Activated naive CD4-positive, alpha-beta T cell treated with anti-CD3 and anti-CD28 coated beads for 36 hours (primary cell): Measurements from ENCODE around the gene HMGCL. TPM values are rescaled to one million over a fixed set of nuclear protein-coding genes. Genes with fewer than 3 reads are reported as not detected.
"Not testable (repeated sequence)": the region's sequence is repeated elsewhere in the genome, so short reads cannot be mapped to it uniquely, and the experiment has no call there.

Source experiments
- CTCF ChIA-PET: fragments of 350-600 bp; sonication (Branson Sonifier 250); formaldehyde crosslinking; loops from one replicate; lab custom pipeline; 2021; ENCODE audit warnings: antibody characterized with exemption; lab: Charles Lee
- DNase-seq: peaks from one replicate; pipeline ENCODE4 v3.0.0-alpha.2; 2020
- H3K27ac Mint-ChIP-seq: one replicate; pipeline ENCODE4 v1.8.0; 2021; ENCODE audit warnings: mild to moderate bottlenecking, mixed read lengths
- H3K27me3 Mint-ChIP-seq: one replicate; pipeline ENCODE4 v1.8.0; 2021; ENCODE audit warnings: low read depth, mixed read lengths
- H3K36me3 Mint-ChIP-seq: one replicate; pipeline ENCODE4 v1.8.0; 2021; ENCODE audit warnings: low read depth, mixed read lengths
- H3K4me1 Mint-ChIP-seq: one replicate; pipeline ENCODE4 v1.8.0; 2021; ENCODE audit warnings: low read depth, mixed read lengths
- H3K4me3 Mint-ChIP-seq: one replicate; pipeline ENCODE4 v1.8.0; 2021; ENCODE audit warnings: mild to moderate bottlenecking, moderate library complexity, mixed read lengths
- H3K9me3 Mint-ChIP-seq: one replicate; pipeline ENCODE4 v1.8.0; 2021; ENCODE audit warnings: mixed read lengths
- intact Hi-C: fragments of 100-400 bp; cut with micrococcal nuclease; formaldehyde crosslinking; loops from one replicate; pipeline ENCODE4 v1.15.1; 2023
- total RNA-seq, 2 experiments: library from RNA; stranded (reverse); gene quantifications; one replicate each; pipeline ENCODE4 v1.2.3, GENCODE V29; 2021

The HMGCL gene
- total RNA-seq, 2 experiments from 2014 or later, result 31.5 to 34.5 TPM

DNA sequence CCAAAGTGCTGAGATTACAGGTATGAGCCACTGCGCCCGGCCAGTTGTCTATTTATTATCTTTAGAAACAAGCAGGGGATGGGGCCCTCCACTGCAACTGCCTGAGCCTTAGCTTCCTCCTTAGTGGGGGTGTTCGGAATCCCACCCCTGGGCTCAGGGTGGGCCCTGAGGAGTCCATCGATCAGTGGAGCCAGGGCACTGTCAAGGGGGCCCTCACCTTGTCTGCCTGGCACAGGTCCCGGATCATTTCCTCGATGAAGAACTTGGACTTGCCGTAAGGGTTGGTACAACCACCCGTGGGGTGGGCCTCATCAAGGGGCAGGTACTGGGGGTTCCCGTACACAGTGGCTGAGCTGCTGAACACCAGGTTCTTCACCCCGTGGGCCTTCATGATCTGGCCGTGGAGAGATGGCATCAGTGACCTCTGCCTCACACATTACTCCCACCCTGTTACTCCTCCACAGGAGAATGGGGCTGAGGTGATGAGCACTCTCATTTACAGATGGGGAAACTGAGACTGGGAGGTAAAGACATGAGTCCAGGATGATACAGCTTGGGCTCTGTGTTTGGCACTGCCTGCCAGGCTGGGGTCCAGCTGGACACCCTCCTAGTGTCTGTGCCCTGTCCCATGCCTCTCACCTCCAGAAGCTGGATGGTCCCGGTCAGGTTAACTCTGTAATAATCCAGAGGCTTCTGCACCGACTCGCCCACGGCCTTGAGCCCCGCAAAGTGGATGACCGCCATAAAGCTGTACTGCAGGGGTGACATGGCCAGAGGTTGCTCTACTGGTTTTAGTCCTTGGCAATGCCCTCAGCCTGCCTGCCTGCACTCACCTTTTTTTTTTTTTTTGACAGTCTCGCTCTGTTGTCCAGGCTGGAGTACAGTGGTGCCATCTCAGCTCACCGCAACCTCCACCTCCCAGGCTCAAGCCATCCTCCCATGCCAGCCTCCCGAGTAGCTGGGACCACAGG lies 27.5 kb downstream of the HMGCL start:
- H3K36me3 Mint-ChIP-seq, result peaks cover 6% of the 10 kb centered on the region
- H3K9me3 Mint-ChIP-seq, result no peaks in the 10 kb centered on the region
- CTCF ChIA-PET, result interaction anchor here (0.6 to 4.9 kb wide), 3 partner anchors 25 to 119 kb away, joined by 4 to 23 read pairs (median 4); no protein-coding TSS in a partner anchor
- no peak for DNase-seq
- no peak overlapping the region for H3K27ac Mint-ChIP-seq
- intact Hi-C loops, result no loop called here
- no peaks in the 10 kb centered on the region for H3K27me3 Mint-ChIP-seq
- H3K4me3 Mint-ChIP-seq, result no peak overlapping the region
- peaks cover 14% of the 10 kb centered on the region for H3K4me1 Mint-ChIP-seq

DNA sequence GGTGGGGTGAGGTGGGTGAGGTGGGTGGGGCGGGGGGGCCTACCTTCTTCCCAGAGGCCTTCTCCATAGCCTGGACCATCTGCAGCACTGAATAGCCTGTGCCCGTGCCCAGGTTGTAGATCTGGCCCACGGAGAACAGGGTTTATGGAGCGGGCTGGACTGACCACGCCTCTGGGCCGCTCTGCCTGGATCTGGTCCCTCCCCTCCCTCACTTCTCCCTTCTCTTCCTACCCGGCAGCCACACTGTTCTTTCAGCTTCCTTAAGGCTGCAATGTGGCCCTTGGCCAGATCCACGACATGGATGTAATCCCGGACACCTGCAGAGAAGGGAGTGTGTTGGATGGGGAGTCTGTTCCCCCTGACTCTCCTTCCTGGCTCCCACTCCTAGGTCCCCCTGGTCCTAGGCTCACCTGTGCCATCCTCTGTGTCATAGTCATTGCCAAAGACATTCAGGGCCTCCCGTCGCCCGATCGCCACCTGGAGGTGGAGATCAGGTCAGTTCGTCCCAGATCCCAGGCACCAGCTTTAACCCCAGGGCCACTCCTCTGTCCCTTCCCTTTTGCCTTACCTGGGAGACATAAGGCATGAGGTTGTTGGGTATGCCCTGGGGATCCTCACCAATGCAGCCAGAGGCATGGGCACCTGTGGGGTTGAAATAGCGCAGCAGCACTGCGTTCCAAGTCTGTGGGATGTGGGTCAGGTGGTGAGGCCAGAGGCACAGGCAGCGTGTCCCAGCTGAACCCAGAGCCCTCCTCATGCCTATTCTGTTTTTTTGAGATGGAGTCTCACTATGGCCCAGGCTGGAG lies 28.6 kb downstream of the HMGCL start:
- Mint-ChIP-seq H3K9me3 (no peaks in the 10 kb centered on the region), H3K4me3 (no peak overlapping the region), H3K27ac (no peak overlapping the region), H3K36me3 (peaks cover 6% of the 10 kb centered on the region), H3K4me1 (peaks cover 22% of the 10 kb centered on the region), H3K27me3 (no peaks in the 10 kb centered on the region)
- CTCF ChIA-PET, result no interaction called here
- DNase-seq, result no peak
- intact Hi-C loops, result no loop called here

DNA sequence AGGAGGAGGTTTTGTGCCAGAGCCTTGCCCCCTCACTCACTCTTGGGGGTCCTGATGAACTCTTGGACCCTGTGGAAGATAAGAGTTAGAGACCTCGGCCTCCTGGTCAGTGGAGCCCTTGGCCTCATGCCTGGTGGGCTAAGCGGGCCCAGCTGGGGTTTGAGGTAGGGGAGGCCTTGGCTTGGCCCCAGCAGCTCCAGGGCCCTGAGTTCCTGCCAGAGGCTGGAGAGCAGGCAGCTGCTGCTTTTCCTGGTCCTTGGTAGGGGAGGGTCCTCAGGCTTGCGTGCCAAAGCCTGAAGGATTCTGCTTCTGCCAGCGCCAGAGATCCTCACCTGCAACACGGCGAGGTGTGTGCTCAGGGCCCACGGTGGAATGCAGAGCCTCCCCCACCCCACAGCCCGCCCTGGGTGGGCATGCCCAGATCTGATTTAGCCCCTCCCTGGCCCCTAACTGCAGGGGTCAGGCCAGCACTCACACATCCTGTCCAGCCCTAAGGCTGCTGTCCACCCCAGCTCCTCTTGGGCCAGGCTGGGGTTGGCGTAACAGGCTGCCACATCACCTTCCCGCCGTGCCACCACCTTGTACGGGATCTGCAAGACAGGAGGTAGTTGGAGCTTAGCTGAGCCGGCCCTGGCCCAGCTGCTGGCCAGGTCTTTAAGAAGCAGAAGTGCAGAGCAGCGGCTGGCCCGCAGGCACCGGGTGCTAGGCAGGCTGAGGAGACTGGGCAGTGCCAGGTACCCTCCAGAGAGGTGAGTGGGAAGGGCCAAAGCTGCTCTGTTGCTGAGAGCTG lies 29.4 kb downstream of the HMGCL start:
- H3K4me3 Mint-ChIP-seq, result no peak overlapping the region
- no peak for DNase-seq
- CTCF ChIA-PET, result no interaction called here
- intact Hi-C loops, result no loop called here
- no peaks in the 10 kb centered on the region for H3K9me3 Mint-ChIP-seq
- peaks cover 8% of the 10 kb centered on the region for H3K36me3 Mint-ChIP-seq
- no peaks in the 10 kb centered on the region for H3K27me3 Mint-ChIP-seq
- H3K4me1 Mint-ChIP-seq, result peaks cover 24% of the 10 kb centered on the region
- H3K27ac Mint-ChIP-seq, result no peak overlapping the region

DNA sequence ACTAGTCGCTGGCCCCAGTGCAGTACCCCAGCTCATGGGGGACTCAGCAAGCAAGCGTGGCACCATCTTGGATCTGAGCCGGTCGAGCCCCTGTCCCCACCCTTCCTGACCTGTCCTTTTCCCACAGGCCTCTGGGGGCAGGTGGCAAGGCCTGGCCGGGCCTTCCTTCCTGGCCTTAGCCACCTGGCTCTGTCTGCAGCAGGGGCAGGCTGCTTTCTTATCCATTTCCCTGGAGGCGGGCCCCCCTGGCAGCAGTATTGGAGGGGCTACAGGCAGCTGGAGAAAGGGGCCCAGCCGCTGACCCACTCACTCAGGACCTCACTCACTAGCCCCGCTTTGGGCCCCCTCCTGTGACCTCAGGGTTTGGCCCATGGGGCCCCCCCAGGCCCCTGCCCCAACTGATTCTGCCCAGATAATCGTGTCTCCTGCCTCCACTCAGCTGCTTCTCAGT lies 30.5 kb downstream of the HMGCL start:
- H3K36me3 Mint-ChIP-seq, H3K4me3 Mint-ChIP-seq, H3K27me3 Mint-ChIP-seq, H3K9me3 Mint-ChIP-seq, DNase-seq, intact Hi-C loops, CTCF ChIA-PET: not testable (repeated sequence)
- H3K4me1 Mint-ChIP-seq, result peaks cover 31% of the 10 kb centered on the region
- peak overlapping the region; percentile 37 for H3K27ac Mint-ChIP-seq

DNA sequence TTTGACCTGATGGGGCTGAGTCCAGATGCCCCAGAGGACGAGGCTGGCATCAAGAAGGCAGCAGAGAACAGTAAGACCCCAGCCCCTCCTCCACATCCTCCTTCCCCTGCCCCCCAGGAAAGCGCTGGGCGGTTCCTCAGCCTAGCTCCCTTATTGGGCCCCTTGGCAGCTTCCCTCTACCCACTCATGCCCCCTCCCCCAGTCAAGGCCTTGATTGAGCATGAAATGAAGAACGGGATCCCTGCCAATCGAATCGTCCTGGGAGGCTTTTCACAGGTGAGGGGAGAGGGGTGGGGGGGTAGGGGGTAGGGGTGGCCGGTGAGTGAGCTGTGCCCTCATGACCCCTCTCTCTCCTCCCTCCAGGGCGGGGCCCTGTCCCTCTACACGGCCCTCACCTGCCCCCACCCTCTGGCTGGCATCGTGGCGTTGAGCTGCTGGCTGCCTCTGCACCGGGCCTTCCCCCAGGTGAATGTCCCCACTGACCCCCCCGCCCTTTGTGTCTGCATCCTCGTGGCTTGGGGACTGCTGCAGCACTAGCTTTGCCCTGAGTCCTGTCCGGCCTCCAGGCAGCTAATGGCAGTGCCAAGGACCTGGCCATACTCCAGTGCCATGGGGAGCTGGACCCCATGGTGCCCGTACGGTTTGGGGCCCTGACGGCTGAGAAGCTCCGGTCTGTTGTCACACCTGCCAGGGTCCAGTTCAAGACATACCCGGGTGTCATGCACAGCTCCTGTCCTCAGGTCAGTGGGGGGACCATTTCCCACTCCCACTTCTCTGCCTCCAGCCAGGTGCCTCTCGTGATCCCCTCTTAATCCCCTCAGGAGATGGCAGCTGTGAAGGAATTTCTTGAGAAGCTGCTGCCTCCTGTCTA lies 31.1 kb downstream of the HMGCL start:
- peaks cover 25% of the 10 kb centered on the region for H3K4me1 Mint-ChIP-seq
- H3K27me3 Mint-ChIP-seq, result no peaks in the 10 kb centered on the region
- no peak overlapping the region for H3K4me3 Mint-ChIP-seq
- CTCF ChIA-PET, result interaction anchor here (1.0 kb wide), 1 partner anchor 22 kb away, joined by 3 read pairs; no protein-coding TSS in a partner anchor
- peaks cover 11% of the 10 kb centered on the region for H3K36me3 Mint-ChIP-seq
- no peak for DNase-seq
- intact Hi-C loops, result no loop called here
- no peaks in the 10 kb centered on the region for H3K9me3 Mint-ChIP-seq
- H3K27ac Mint-ChIP-seq, result no peak overlapping the region

DNA sequence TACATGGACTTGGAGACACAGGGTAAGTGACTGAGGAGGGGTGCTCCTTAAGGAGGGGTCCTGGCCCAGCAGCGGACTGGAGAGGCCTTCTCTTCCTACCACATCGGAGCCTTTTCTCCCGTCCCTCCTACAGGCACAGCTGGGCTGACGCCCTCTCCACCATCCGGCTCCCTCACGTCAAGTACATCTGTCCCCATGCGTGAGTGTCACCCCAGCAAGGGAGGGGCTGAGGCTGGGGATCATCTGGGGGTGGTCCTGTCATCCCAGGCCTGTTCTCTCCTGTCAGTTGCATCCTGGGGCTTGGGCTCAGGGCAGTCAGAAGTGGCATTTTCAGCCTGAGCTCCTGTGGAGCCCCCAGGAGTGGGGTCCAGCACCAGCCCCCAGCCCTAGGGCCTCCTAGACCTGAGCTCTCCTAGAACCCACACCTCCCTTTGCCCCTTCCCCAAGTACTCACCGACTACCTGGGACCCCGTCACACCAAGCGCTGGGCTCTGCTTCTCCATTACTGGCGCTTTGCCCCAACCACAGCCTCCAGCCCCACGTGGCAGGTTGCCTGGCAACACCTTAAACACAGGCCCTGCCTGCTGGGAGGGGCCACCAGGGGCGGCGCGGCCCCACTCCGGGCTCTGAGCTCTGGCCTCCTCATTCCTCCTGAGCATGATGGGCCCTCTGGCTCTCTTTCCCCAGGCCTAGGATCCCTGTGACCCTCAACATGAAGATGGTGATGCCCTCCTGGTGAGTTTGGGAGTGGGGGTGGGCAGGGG lies 32.0 kb downstream of the HMGCL start:
- Mint-ChIP-seq H3K36me3 (peaks cover 11% of the 10 kb centered on the region), H3K27ac (peak overlapping the region; percentile 36), H3K4me1 (peaks cover 25% of the 10 kb centered on the region), H3K9me3 (no peaks in the 10 kb centered on the region), H3K4me3 (no peak overlapping the region), H3K27me3 (no peaks in the 10 kb centered on the region)
- no peak for DNase-seq
- intact Hi-C loops, result no loop called here
- CTCF ChIA-PET, result interaction anchor here (1.0 kb wide), 1 partner anchor 22 kb away, joined by 3 read pairs; no protein-coding TSS in a partner anchor

DNA sequence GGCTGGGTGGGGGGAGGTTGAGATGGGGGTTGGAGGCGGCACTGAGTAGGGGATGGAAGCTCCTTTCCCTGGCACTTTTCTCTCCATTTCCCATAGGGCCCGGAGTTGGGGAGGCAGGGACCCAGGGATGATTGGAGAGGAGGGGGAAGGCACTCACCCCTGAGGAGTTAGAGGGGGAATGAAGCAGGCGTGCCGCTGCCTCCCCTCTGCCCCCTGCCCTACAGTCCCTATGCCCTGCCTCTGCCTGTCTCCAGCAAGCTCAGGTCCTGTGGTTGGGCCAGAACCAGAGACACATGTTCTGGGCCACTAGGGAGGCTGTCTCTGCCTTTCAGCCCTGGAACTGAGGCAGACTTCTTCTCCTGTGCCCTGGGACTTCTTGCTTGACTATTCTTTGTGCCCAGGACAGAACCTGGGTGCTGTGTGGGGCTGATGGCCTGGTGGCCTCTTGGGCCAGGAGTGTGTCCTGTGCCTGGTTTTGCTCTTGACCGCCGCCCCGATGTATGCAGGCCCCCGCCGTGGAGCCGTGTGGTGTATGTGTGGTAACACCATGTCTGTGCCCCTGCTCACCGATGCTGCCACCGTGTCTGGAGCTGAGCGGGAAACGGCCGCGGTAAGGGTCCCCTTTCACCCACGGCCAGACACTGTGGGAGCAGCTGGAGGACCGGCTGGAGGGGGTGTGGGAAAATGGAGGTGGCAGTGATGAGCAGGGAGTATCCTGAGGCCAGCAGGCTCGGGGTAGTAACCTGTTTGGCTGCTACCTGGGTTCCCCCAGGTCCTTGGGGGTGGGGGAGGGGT lies 32.9 kb downstream of the HMGCL start:
- CTCF ChIA-PET, result interaction anchor here (1.0 to 4.0 kb wide), 3 partner anchors 14 to 21 kb away, joined by 3 to 15 read pairs (median 10); no protein-coding TSS in a partner anchor
- H3K36me3 Mint-ChIP-seq, result peaks cover 15% of the 10 kb centered on the region
- intact Hi-C loops, result no loop called here

DNA sequence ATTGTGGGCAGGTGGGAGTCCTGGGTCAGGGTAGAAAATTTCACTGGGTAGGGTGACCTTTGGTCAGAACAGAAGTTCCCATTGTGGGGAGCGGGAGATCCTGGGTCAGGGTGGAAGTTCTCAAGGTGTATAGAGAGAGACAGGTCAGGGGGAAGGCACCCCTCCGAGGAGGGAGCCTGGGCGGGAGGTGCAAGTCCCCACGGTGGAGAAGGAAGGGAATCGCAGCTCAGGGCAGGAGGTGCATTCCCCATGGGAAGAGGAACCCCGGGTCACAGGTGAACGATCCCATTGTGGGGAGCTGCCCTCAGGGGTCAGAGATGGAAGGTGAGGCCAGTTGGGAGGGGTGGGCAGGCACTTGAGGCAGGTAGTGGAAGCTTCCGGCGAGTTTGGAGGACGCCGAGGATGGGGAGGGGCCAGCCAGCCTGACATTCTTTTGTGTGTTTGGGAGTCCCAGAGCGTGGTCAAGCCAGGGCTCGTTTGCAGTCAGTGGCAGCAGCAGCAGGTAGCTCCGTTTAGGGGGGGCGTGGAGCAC lies 33.6 kb downstream of the HMGCL start:
- CTCF ChIA-PET, result interaction anchor here (0.6 to 4.0 kb wide), 5 partner anchors 15 to 1363 kb away, joined by 3 to 15 read pairs (median 4); no protein-coding TSS in a partner anchor
- H3K27me3 Mint-ChIP-seq, result no peaks in the 10 kb centered on the region
- H3K4me3 Mint-ChIP-seq, result peak overlapping the region; percentile 88
- H3K36me3 Mint-ChIP-seq, result peaks cover 18% of the 10 kb centered on the region
- no peaks in the 10 kb centered on the region for H3K9me3 Mint-ChIP-seq
- intact Hi-C loops, result loop anchor here (1.0 kb wide), 2 partner anchors 9 to 13 kb away; partner anchors contain the start of genes GALE and PITHD1
- peak overlapping the region; percentile 89 for H3K27ac Mint-ChIP-seq
- DNase-seq, result peak; percentile 43
- peaks cover 25% of the 10 kb centered on the region for H3K4me1 Mint-ChIP-seq

More for the DNA sequence above, 32.9 kb downstream of the HMGCL start:
- no peak for DNase-seq
- Mint-ChIP-seq H3K4me1 (peaks cover 25% of the 10 kb centered on the region), H3K4me3 (peak overlapping the region; percentile 88), H3K27me3 (no peaks in the 10 kb centered on the region), H3K27ac (peak overlapping the region; percentile 89), H3K9me3 (no peaks in the 10 kb centered on the region)

DNA sequence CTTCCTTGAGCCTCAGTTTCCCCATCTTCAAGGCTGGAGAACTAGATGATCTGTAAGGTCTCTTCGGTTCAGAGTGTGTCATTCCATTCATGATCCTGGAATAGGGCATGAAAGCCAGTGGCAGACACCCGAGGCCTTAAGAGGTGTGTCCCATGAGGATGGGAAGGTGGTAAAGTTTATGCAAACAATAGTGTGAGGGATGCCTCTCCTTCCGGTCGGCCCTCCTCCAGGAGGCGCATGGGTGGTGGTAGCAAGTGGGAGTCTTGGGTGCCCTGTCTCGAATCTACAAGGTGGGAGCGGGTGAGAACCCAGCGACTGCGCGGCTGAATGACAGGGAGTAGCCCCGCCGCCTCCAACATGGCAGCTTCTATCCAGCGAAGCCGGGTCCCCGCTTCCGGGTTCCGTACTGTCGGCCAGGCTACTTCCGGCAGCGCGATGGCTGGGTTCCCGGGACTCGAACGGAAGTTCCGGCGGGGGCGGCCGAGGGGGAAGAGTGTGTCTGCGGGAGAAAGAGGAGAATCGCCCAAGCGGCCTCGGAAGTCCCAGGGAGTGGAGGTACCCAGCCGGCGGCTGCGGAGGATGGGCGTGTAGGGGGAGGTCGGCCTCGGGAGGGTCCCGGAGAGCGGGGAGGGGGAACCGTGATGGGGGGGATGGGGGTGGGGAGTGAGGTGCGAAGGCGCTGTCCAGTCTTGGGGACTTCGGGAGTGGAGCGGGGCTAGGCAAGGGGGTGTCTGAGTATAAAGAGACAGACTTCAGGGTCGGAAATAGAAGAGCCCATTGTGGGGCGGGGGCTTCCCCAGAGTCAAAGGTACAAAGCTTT lies 34.3 kb downstream of the HMGCL start, which contains the start of gene LYPLA2:
Gene LYPLA2, plus strand, starts transcription at position 450 of the 820 bp plus-strand sequence. CDS start 1,538 bp downstream, outside the sequence.
- peaks cover 25% of the 10 kb centered on the region for H3K4me1 Mint-ChIP-seq
- DNase-seq, result peak; percentile 93
- peak within 1 kb of the TSS; percentile 89 for H3K27ac Mint-ChIP-seq
- H3K36me3 Mint-ChIP-seq, result peaks cover 23% of the 10 kb centered on the region
- H3K4me3 Mint-ChIP-seq, result peak within 1 kb of the TSS; percentile 88
- CTCF ChIA-PET, result interaction anchor here (1.0 to 4.0 kb wide), 3 partner anchors 15 to 20 kb away, joined by 4 to 15 read pairs (median 10); no protein-coding TSS in a partner anchor
- intact Hi-C loops, result loop anchor here (1.0 kb wide), 2 partner anchors 9 to 13 kb away; partner anchors contain the start of genes GALE and PITHD1
- no peaks in the 10 kb centered on the region for H3K9me3 Mint-ChIP-seq
- H3K27me3 Mint-ChIP-seq, result no peaks in the 10 kb centered on the region
